T47D (cell line): ENCODE results near the gene PHLPP2.
A peak's percentile ranks its signal among the peaks of the same experiment; 100 is the strongest.
"Not testable (repeated sequence)": the region's sequence is repeated elsewhere in the genome, so short reads cannot be mapped to it uniquely, and the experiment has no call there.

Experiments
- DNase-seq, 2 experiments: peaks; one replicate each; pipeline versions ENCODE4 v3.0.0 to v3.0.0-alpha.2; 2011 to 2012; ENCODE audit warnings: low read depth in 1 of 2, low spot score in 1 of 2
- JUND ChIP-seq: IDR thresholded peaks from 2 replicates; pipeline ENCODE4 v1.6.1; 2012; ENCODE audit warnings: low read depth
- in situ Hi-C: cut with HindIII; loops from 2 replicates; pipeline ENCODE4 v1.10.0; 2016; ENCODE audit warnings: low sequenced_read_pairs, low pct_unique_long_range_greater_than_20kb

Gene PHLPP2

GRCh38 chr16:71708696-71709095 lies 15.8 kb downstream of the PHLPP2 start:
- in situ Hi-C loops, result no loop called here
- no peak for TF ChIP-seq JUND

DNA sequence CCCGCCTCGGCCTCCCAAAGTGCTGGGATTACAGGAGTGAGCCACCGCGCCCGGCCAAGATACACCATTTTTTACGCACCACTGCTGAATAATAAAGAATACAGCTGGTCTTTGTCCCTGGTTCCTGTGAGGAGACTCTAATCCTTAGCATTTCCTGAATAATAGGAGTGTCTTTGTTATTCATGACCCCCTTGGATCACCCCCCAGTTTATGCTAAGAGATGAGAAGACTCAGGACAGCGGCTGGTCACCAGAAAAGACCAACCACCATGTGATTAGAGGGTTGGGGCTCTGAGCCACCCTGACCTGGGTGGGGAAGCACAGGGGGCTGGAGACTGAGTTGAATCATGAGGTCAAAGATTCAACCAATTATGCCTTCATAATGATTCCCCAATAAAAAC lies 17.3 kb downstream of the PHLPP2 start:
- TF ChIP-seq JUND, result no peak
- in situ Hi-C loops, result no loop called here
- no peak for DNase-seq

More at GRCh38 chr16:71708696-71709095, 15.8 kb downstream of the PHLPP2 start:
- DNase-seq, result no peak

DNA sequence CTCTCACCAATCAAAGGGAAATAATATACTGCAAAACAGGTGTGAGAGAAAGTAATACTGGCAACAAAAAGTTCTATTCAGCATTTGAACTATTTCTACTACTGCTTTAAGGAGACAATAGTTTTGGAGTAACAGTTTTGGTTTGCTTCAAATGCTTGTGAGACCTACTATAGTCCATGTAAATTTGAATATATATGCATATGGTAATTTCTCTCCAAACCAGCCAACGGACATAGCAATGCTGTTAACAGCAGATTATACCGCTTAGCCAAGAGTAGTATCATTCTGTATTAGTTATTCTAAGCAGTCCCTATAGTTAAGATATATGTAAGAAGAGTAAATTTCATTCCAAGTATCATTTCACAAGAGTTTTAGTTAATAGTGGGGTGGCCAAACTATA lies 18.5 kb downstream of the PHLPP2 start:
- no peak for TF ChIP-seq JUND
- DNase-seq, result no peak
- in situ Hi-C loops, result no loop called here

- no peak for TF ChIP-seq JUND
- no peak for DNase-seq
- in situ Hi-C loops, result no loop called here
Measured at GRCh38 chr16:71703333-71703732, 21.2 kb downstream of the PHLPP2 start.

- in situ Hi-C loops, result no loop called here
- TF ChIP-seq JUND, result no peak
- no peak for DNase-seq
Measured at GRCh38 chr16:71700831-71701230, 23.7 kb downstream of the PHLPP2 start.

DNA sequence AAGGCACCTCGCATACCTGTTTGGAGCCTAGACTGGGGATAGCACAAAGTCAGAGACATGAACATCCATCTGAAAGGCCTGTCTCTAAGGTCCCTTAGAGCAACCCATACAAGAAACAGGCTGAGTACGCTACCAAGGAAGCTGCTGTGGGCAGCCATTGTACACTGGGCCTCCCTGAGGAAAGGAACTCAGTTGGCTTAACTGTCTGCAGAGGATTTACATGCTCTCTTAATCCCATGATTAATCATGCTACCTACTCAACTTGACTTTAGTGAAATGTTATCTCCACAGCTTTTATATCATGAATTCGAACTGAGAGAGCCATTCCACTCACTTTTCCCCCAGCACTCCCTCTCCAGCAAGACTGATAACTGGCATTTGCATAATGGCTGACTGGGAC lies 26.0 kb downstream of the PHLPP2 start:
- no peak for DNase-seq
- in situ Hi-C loops, result no loop called here
- no peak for TF ChIP-seq JUND

GRCh38 chr16:71693164-71693563 lies 31.3 kb downstream of the PHLPP2 start:
- no peak for TF ChIP-seq JUND
- in situ Hi-C loops, result no loop called here
- no peak for DNase-seq

DNA sequence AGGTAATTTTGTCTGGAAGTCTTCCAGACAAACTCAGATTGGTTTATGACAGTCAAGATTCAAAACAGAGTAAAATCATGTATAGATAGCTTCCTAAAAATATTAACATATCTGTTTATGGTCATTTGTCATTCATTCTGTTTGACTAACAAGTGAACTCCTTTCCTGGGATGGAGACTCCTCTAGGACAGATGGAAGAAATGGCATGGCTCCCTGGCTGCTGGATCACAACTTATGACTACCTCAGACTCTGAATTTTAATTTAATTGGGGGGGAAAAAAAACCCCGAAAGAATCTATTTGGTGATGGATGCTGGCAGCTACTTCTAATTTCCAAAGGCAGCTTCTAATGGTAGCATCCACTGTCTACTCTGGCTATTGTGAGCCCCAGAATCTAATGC lies 34.6 kb downstream of the PHLPP2 start:
- in situ Hi-C loops, result no loop called here
- TF ChIP-seq JUND, result no peak
- DNase-seq, result no peak

GRCh38 chr16:71687861-71688260 lies 36.6 kb downstream of the PHLPP2 start:
- in situ Hi-C loops, result no loop called here
- DNase-seq, result no peak
- TF ChIP-seq JUND, result no peak

DNA sequence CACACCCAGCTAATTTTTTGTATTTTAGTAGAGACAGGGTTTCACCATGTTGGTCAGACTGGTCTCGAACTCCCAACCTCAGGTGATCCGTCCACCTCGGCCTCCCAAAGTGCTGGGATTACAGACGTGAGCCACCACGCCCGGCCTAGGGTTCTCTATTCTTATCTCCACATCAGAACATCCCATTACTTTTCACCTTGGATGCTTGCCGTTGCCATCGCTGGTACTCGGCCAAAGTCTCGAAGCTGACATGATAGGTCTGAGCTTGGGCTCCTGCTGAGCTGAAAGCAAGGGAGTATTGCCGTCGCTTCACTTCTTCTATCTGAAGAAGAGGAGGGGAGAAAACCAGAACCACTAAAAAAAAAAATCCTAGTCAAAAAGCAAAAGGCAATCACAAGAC lies 40.2 kb downstream of the PHLPP2 start:
- in situ Hi-C loops, DNase-seq: not testable (repeated sequence)

- no peak for DNase-seq
- in situ Hi-C loops, result no loop called here
- TF ChIP-seq JUND, result no peak
Measured at GRCh38 chr16:71681360-71681759, 43.1 kb downstream of the PHLPP2 start.

DNA sequence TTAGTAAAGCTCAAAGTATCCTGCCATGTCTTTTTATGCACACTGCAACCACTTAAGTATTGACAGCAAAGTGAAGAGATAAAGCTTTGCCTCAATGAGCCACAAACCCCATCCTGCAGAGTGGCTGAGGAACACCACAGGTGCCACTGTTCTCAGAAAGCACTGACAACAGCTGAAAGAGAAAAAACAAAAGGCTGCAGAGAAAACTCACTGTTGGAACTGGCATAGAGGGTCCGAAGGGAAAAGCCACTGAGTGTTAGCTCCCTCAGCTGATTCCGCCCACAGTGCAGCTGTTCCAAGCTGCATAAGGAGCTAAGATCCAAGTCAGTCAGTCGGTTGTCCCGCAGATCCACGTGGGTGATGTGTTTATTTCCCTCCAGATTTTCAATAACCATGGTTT lies 48.3 kb downstream of the PHLPP2 start:
- no peak for TF ChIP-seq JUND
- no peak for DNase-seq
- in situ Hi-C loops, result no loop called here

- DNase-seq, result no peak
- no peak for TF ChIP-seq JUND
- in situ Hi-C loops, result no loop called here
Measured at GRCh38 chr16:71675380-71675779, 49.1 kb downstream of the PHLPP2 start.

DNA sequence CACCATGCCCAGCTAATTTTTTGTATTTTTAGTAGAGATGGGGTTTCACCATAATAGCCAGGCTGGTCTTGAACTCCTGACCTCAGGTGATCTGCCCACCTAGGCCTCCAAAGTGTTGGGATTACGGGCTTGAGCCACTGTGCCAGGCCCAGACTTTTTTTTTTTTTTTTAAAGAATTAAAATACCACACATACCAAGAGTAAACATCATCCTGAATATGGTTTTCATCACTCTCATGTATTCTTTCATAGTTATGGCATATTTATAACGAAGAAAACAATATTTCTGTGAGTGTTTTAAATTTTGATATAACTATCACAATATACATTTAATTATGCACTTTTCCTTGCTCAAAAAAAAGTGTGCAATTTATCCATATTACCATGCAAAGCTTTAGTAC lies 50.3 kb downstream of the PHLPP2 start:
- in situ Hi-C loops, result no loop called here
- no peak for TF ChIP-seq JUND
- DNase-seq, result no peak

DNA sequence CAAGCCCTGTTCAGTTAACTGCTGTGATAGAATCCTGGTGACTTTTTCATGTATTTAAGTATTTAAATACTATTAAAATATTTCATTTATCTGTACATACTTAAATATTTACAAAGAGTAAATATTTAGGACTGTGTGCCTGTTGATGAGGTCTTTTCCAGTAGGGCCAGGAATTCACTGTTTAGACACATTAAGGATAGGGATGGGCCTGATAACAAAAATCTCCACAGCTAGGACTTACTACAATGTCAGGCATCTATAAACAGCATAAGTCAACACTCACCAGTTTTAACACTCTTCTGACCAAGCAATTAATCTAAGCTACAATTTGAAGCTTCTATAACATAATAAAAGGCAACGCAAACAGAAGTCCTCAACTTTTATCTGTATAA lies 50.9 kb downstream of the PHLPP2 start:
- in situ Hi-C loops, result no loop called here
- DNase-seq, result no peak
- peak; percentile 43; the same call in 1 of the 2 replicates for TF ChIP-seq JUND
